Glomerular visceral epithelial cell (primary cell): ENCODE data around the gene SLC9A3.
A peak's percentile ranks its signal among the peaks of the same experiment; 100 is the strongest.

Source experiments
- DNase-seq: peaks from one replicate; pipeline ENCODE4 v3.0.0-alpha.2; 2016; ENCODE audit errors: extremely low spot score

Gene SLC9A3

GRCh38 chr5:459562-460272 lies 64.5 kb downstream of the SLC9A3 start:
- no peak for DNase-seq

GRCh38 chr5:458547-459353 lies 65.5 kb downstream of the SLC9A3 start:
- DNase-seq = peak; percentile 79

GRCh38 chr5:457195-457961 lies 66.9 kb downstream of the SLC9A3 start:
- DNase-seq = no peak

GRCh38 chr5:456351-457194 lies 67.7 kb downstream of the SLC9A3 start:
- no peak for DNase-seq

GRCh38 chr5:455806-456205 lies 68.4 kb downstream of the SLC9A3 start:
- no peak for DNase-seq

- no peak for DNase-seq
Observed at GRCh38 chr5:454936-455335, 69.3 kb downstream of the SLC9A3 start.

GRCh38 chr5:453725-454481 lies 70.3 kb downstream of the SLC9A3 start:
- DNase-seq = no peak

- DNase-seq = no peak
Observed at GRCh38 chr5:452978-453710, 71.1 kb downstream of the SLC9A3 start.

GRCh38 chr5:451587-452458 lies 72.4 kb downstream of the SLC9A3 start:
- DNase-seq = no peak

- DNase-seq = no peak
Observed at GRCh38 chr5:449151-449550, 75.1 kb downstream of the SLC9A3 start.

GRCh38 chr5:448766-449090 lies 75.5 kb downstream of the SLC9A3 start:
- DNase-seq = no peak

- no peak for DNase-seq
Observed at GRCh38 chr5:448061-448765, 76.0 kb downstream of the SLC9A3 start.

GRCh38 chr5:447501-447900 lies 76.7 kb downstream of the SLC9A3 start:
- DNase-seq = no peak

- peak; percentile 31 for DNase-seq
Observed at GRCh38 chr5:446883-447263, 77.4 kb downstream of the SLC9A3 start.

GRCh38 chr5:446066-446882 lies 78.0 kb downstream of the SLC9A3 start:
- DNase-seq = no peak

GRCh38 chr5:445591-445990 lies 78.7 kb downstream of the SLC9A3 start:
- no peak for DNase-seq

- DNase-seq = no peak
Observed at GRCh38 chr5:444226-444625, 80.0 kb downstream of the SLC9A3 start.
